Hippocampal formation (tissue), 2 donors: ENCODE results near the gene PTH2.
"Not testable (repeated sequence)": the region's sequence is repeated elsewhere in the genome, so short reads cannot be mapped to it uniquely, and the experiment has no call there.

Source experiments
- DNase-seq, 2 donors: peaks; one replicate each; lab custom pipeline; 2025; lab: John Stamatoyannopoulos, UW

Gene PTH2

GRCh38 chr19:49447485-49448431 is 24.5 kb upstream of the PTH2 start:
- no peak for DNase-seq

- DNase-seq, result no peak
Observed at GRCh38 chr19:49445997-49446396, 22.8 kb upstream of the PTH2 start.

GRCh38 chr19:49444100-49444700 is 21.0 kb upstream of the PTH2 start:
- not testable (repeated sequence) for DNase-seq

GRCh38 chr19:49443366-49444099 is 20.3 kb upstream of the PTH2 start:
- DNase-seq, result peak; percentile 90 to 95

- peak in 1 of 2 donors; percentile 50 for DNase-seq
Observed at GRCh38 chr19:49442771-49443365, 19.6 kb upstream of the PTH2 start.

- no peak for DNase-seq
Observed at GRCh38 chr19:49442354-49442753, 19.1 kb upstream of the PTH2 start.

- DNase-seq, result no peak
Observed at GRCh38 chr19:49441960-49442350, 18.7 kb upstream of the PTH2 start.

GRCh38 chr19:49441210-49441959 is 18.1 kb upstream of the PTH2 start, which contains the start of gene SLC17A7:
SLC17A7 (minus strand) TSS chr19:49441527; CDS start chr19:49441379, 148 bp downstream.
- DNase-seq, result no peak

- no peak for DNase-seq
Observed at GRCh38 chr19:49440439-49441209, 17.4 kb upstream of the PTH2 start.

- DNase-seq, result no peak
Observed at GRCh38 chr19:49439836-49440235, 16.6 kb upstream of the PTH2 start.

- peak in 1 of 2 donors; percentile 20 for DNase-seq
Observed at GRCh38 chr19:49438261-49438660, 15.0 kb upstream of the PTH2 start.

- DNase-seq, result no peak
Observed at GRCh38 chr19:49437231-49437630, 14.0 kb upstream of the PTH2 start.

- DNase-seq, result no peak
Observed at GRCh38 chr19:49436381-49437017, 13.3 kb upstream of the PTH2 start.

GRCh38 chr19:49435670-49436069 is 12.4 kb upstream of the PTH2 start:
- no peak for DNase-seq

GRCh38 chr19:49434907-49435583 is 11.8 kb upstream of the PTH2 start:
- no peak for DNase-seq

- no peak for DNase-seq
Observed at GRCh38 chr19:49433240-49433901, 10.1 kb upstream of the PTH2 start.

GRCh38 chr19:49432141-49433073 is 9.2 kb upstream of the PTH2 start:
- DNase-seq, result no peak

- DNase-seq, result no peak
Observed at GRCh38 chr19:49431330-49431749, 8.1 kb upstream of the PTH2 start.
